Measurements from ENCODE around the gene ACVRL1. TPM values are rescaled to one million over a fixed set of nuclear protein-coding genes. Genes with fewer than 3 reads are reported as not detected.

ACVRL1 gene
- total and polyA plus RNA-seq, 9 of the 15 experiments (the other 6 are each of a cell fraction or from before 2014, with no cell fraction given): 0.07 to 1.4 (median 0.30) TPM

DNA sequence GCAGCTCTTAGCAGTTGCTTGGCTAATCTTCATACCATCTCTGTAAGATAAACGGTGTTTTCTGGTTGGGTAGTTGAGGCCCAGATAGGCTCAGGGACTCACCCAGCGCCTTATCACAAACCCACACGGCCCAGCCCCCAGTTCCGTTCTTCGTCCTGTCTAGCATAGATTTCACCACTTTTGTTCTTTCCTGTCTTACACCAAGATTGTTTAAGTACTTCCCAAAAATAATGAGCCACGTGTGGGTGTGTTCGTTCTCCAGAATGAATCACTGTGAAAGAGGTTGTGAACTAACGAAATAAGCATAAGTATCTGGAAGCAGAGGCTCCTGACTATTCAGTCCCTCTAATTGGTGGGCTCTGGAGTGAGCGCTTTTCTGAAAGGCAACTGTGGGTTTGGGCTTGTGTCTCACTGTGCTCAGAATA lies 65.6 kb downstream of the ACVRL1 start (continued):
- TF ChIP-seq TOE1 (IDR thresholded peaks at IDR 0.05; ENCODE audit: borderline replicate concordance): peak; percentile 50; the same call in 1 of the 2 replicates
- no peak for TF ChIP-seq TOE1 (CRISPR knock-in tag; IDR thresholded peaks at IDR 0.05; ENCODE audit: borderline replicate concordance, low read depth)
- TF ChIP-seq, protein P1, sequence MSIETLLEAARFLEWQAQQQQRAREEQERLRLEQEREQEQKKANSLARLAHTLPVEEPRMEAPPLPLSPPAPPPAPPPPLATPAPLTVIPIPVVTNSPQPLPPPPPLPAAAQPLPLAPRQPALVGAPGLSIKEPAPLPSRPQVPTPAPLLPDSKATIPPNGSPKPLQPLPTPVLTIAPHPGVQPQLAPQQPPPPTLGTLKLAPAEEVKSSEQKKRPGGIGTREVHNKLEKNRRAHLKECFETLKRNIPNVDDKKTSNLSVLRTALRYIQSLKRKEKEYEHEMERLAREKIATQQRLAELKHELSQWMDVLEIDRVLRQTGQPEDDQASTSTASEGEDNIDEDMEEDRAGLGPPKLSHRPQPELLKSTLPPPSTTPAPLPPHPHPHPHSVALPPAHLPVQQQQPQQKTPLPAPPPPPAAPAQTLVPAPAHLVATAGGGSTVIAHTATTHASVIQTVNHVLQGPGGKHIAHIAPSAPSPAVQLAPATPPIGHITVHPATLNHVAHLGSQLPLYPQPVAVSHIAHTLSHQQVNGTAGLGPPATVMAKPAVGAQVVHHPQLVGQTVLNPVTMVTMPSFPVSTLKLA (conservative IDR thresholded peaks at IDR 0.05): peak; percentile 84 to 90
- TF ChIP-seq JUN (IDR thresholded peaks at IDR 0.05; ENCODE audit: borderline replicate concordance, low read depth, low read length): peak; percentile 68
- TF ChIP-seq JUN (CRISPR knock-in tag; IDR thresholded peaks at IDR 0.05; ENCODE audit: borderline replicate concordance): no peak
- no peak for TF ChIP-seq ATF1 (CRISPR knock-in tag; IDR thresholded peaks at IDR 0.05)
- TF ChIP-seq ATF1 (tag; IDR thresholded peaks at IDR 0.05): peak; percentile 52; the same call in 1 of the 2 replicates
- TF ChIP-seq MEF2A (IDR thresholded peaks at IDR 0.05; ENCODE audit: control insufficient read depth, low read depth, low read length): 0 out of 2 replicates have a peak, but pooled peaks have one; percentile 54
- TF ChIP-seq ETV1 (tag; conservative IDR thresholded peaks at IDR 0.05; ENCODE audit: low read depth): peak; percentile 90
- peak; percentile 9; the same call in 1 of the 2 replicates for TF ChIP-seq ZNF311 (CRISPR knock-in tag; IDR thresholded peaks at IDR 0.05)
- TF ChIP-seq HDAC1 (IDR thresholded peaks at IDR 0.05): peak in 1 of 2 experiments; percentile 95; a peak in 2 of 4 replicates
- no peak for TF ChIP-seq SLC30A9 (CRISPR knock-in tag; IDR thresholded peaks at IDR 0.05)
- TF ChIP-seq L3MBTL2 (IDR thresholded peaks at IDR 0.05): peak; percentile 71
- peak; percentile 70 for TF ChIP-seq BHLHE40 (IDR thresholded peaks at IDR 0.05; ENCODE audit: low read length)
- TF ChIP-seq ARID4B (CRISPR knock-in tag; IDR thresholded peaks at IDR 0.05): no peak
- TF ChIP-seq SRSF3 (IDR thresholded peaks at IDR 0.05; ENCODE audit: insufficient read depth, low read length): no peak
- TF ChIP-seq ELF4 (CRISPR knock-in tag; IDR thresholded peaks at IDR 0.05): peak; percentile 64; the same call in 1 of the 2 replicates
- peak; percentile 89 for TF ChIP-seq VEZF1 (CRISPR knock-in tag; IDR thresholded peaks at IDR 0.05)
- TF ChIP-seq CHD4 (IDR thresholded peaks at IDR 0.05; ENCODE audit: insufficient read depth, insufficient replicate concordance, low read depth, low read length, poor library complexity, severe bottlenecking): peak; percentile 24
- peak; percentile 49 for TF ChIP-seq GABPA (tag; conservative IDR thresholded peaks at IDR 0.05; ENCODE audit: low read depth)
- no peak for TF ChIP-seq TCF7L2 (IDR thresholded peaks at IDR 0.05; ENCODE audit: low read depth, low read length)
